ACC112 (cell line): ENCODE data around the gene RTN4RL2.

Experiments used
- H2AFZ ChIP-seq: fragments of 200-600 bp; sonication (generic); one replicate; pipeline ENCODE4 v1.6.0; 2017; ENCODE audit warnings: antibody characterized with exemption, low read length; ENCODE audit not compliant: unreplicated experiment
- H3K27ac ChIP-seq: fragments of 200-600 bp; sonication (generic); 2 replicates; pipeline ENCODE4 v1.5.1; 2014; ENCODE audit warnings: low read depth, mild to moderate bottlenecking, antibody characterized with exemption, low read length, moderate library complexity
- H3K27me3 ChIP-seq: fragments of 200-600 bp; sonication (generic); 2 replicates; pipeline ENCODE4 v1.6.1; 2014; ENCODE audit warnings: mild to moderate bottlenecking, antibody characterized with exemption, low read length, moderate library complexity, mixed read lengths; ENCODE audit not compliant: insufficient read depth
- H3K36me3 ChIP-seq: fragments of 200-600 bp; sonication (generic); 2 replicates; pipeline ENCODE4 v1.6.1; 2016; ENCODE audit warnings: mild to moderate bottlenecking, antibody characterized with exemption, low read length, moderate library complexity, mixed read lengths; ENCODE audit not compliant: insufficient read depth
- H3K4me1 ChIP-seq: fragments of 200-600 bp; sonication (generic); one replicate; pipeline ENCODE4 v1.6.1; 2016; ENCODE audit warnings: low read length, mixed read lengths; ENCODE audit not compliant: insufficient read depth, unreplicated experiment, control insufficient read depth
- H3K4me3 ChIP-seq: fragments of 200-600 bp; sonication (generic); 2 replicates; pipeline ENCODE4 v1.5.1; 2014; ENCODE audit warnings: mild to moderate bottlenecking, low read depth, low read length
- H3K79me2 ChIP-seq: fragments of 200-600 bp; sonication (generic); one replicate; pipeline ENCODE4 v1.6.0; 2016; ENCODE audit warnings: low read length; ENCODE audit not compliant: control insufficient read depth, unreplicated experiment, insufficient read depth

The RTN4RL2 gene

DNA sequence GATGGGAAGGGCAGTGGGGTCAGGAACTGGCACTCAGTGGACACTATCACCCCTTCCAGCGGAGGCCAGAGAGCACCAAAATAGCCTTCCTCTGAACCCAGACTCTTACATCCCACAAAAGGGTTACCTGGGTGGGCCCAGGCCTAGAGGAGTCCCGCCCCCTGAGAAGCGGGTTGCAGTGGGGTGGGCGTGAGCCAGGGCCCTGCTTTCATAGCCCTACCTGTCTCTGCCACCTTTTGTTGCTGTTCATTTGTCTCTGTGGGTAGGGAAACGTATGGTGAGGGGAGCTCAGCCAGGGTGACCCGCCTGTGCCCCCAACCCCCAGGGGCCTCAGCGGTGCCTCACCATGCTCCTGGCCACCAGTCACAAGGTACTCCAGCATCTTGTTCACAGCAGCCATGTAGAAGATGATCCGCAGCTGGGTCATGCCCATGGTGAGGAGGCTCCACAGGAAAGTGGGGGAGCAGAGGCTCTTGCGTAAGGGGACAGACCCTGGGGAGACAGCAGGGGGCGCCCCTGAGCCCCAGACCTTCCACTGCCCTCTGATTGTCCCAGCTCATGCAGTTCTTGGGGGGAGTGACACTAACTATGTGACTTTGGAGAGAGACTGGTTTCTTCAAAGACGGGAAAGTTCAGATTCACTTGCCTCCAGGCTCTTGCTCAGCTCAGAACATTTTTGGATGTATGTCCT, 31.2 kb downstream of the RTN4RL2 start:
- Histone ChIP-seq H2AFZ (no peak overlapping the region), H3K79me2 (no peaks in the 10 kb centered on the region), H3K36me3 (no peaks in the 10 kb centered on the region), H3K4me3 (no peak overlapping the region), H3K27ac (no peak overlapping the region), H3K4me1 (no peaks in the 10 kb centered on the region), H3K27me3 (no peaks in the 10 kb centered on the region)

DNA sequence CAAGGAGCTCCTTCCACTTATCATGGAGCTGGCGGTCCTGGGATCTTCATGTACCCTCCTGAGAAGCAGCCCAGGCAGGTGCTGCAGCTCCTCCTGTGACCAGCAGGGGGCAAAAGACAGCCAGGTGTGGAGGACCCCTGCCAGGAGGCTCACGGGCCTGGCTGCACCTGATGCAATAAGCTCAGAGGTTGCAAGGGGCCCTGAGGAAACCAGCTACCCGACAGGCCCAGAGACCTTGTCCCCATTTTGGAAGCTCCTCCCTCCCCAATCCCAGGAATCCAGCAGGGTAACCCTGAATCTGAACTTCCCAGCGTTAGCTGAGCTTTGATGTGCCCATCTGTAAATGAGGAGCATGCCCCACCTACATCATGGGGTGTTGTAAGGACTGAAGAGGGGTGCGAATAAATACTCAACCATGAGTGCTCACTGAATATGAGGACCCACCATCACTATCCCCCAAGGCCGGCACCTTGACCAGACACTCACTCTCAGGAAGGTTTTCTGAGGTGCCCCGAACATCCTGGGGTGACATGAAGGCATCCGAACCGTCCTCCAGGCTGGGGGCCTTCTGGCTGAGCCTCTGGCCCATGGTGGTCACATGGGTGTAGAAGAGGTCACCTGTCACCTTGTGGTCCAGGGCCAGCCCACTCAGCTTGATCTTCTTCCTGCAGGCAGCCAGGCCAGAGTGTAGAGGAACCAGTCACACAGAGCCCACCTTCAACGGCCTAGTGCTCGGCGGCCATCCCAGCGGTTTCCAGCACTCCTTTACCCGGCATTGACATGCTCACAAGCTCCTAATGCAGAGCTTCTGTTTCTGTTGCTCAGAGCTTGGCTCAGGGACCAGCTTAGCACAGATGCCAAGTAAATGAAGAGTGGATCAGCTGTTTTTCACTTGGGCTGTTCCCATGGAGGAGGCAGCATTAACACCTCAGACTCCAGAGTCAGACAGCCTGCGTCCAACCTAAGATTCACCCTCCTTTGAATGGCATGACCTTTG, 33.5 kb downstream of the RTN4RL2 start:
- Histone ChIP-seq H3K79me2 (no peaks in the 10 kb centered on the region), H3K27me3 (no peaks in the 10 kb centered on the region), H3K36me3 (no peaks in the 10 kb centered on the region), H3K4me3 (no peak overlapping the region), H2AFZ (no peak overlapping the region), H3K4me1 (no peaks in the 10 kb centered on the region), H3K27ac (no peak overlapping the region)

DNA sequence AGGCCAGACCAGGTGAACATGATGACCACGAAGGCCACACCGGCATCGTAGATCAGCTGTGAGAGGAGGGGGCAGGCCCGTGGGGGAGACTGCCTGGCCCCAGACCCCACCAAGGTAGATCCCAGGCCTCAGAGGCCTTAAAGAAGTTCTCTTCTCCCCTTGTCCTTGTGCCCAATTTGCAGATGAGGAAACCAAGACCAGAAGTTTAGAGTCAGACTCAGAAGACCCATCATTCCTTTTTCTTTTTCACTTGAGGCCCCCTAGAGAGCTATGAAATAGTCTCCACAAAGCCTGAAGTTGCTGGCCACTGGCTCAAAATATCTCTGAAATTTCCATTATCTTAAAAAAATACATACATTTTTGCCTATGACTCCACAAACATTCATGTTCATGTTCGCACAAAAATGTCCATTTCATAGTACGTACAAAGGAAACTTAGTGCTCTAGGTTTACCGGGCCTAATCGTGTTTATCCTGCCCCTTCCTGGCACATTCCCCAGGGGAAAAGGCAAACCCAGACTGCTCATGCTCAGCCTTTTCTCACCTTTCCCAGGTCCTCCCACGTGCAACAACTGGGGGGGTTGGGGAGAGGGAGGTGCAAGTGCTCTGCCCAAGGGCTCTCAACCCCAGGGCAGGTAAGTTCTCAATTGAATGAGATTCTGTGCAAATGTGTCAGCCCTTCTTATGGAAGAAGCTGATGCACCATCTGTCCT, 35.9 kb downstream of the RTN4RL2 start:
- Histone ChIP-seq H3K36me3 (no peaks in the 10 kb centered on the region), H3K79me2 (no peaks in the 10 kb centered on the region), H3K27me3 (no peaks in the 10 kb centered on the region), H3K27ac (no peak overlapping the region), H2AFZ (no peak overlapping the region), H3K4me1 (peaks cover 7% of the 10 kb centered on the region), H3K4me3 (no peak overlapping the region)

DNA sequence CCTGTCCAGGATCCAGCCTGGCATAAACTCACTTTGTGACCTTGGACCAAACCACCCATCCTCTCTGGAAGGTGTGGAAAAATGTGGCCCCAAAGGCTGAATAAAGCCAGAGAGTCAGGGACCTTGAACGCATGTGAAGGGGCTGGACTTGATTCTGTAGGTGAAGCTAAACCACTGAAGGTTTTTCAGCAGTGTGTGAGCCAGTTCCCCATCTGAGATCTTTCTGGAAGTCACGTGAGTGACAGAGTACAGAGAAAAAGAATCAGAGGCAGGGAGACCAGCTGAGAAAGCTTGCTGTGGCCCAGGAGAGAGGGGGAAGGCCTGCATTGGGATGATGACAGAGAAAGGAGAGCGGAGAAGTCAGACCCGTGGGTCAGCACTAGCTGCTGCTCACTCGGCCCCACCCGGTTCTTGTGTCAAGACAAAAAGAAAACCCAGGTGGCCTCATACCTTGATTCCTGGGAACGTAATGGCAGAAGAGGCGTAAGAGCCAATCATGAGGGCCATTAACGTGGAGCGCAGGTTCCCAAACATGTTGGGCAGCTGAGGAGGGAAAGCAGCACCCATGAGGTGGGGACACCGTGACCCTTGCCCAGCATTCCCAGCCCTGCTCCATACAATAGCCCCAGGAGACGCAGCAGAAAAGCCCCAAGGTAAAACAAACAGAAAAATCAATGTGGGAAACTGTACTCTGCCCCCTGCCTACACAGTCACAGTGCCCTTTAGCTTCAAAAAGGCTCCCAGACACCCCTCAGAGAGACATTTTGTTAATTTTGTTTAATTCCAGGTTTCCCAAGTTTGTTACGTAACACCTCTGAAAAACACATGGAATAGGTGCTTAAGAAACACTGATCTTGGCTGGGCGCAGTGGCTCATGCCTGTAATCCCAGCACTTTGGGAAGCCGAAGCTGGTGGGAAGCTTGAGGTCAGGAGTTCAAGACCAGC, 37.2 kb downstream of the RTN4RL2 start:
- Histone ChIP-seq H3K4me1 (peaks cover 7% of the 10 kb centered on the region), H2AFZ (no peak overlapping the region), H3K27me3 (no peaks in the 10 kb centered on the region), H3K27ac (no peak overlapping the region), H3K36me3 (no peaks in the 10 kb centered on the region), H3K79me2 (no peaks in the 10 kb centered on the region), H3K4me3 (no peak overlapping the region)

DNA sequence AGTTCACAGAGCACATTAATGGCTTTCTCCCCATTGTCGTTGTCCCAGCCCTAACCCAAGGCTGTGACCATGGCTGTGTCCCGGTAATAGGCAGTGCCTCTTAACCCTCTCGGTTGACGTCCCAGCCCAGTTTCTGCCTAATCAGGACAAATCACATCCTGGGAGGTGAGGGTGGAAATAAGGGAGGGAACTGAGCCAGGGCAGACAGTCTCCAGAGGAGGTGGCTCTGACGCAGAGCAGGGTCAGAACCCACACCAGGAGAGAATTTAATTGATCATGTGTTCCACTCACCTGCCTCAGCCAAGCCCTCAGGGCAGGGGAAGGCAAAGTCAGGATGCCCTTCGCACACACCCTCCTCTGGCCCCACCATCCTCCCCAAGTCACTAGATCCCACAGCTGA, 38.2 kb downstream of the RTN4RL2 start:
- Histone ChIP-seq H2AFZ (no peak overlapping the region), H3K4me1 (peaks cover 7% of the 10 kb centered on the region), H3K27ac (no peak overlapping the region), H3K79me2 (no peaks in the 10 kb centered on the region), H3K36me3 (no peaks in the 10 kb centered on the region), H3K27me3 (no peaks in the 10 kb centered on the region), H3K4me3 (no peak overlapping the region)

DNA sequence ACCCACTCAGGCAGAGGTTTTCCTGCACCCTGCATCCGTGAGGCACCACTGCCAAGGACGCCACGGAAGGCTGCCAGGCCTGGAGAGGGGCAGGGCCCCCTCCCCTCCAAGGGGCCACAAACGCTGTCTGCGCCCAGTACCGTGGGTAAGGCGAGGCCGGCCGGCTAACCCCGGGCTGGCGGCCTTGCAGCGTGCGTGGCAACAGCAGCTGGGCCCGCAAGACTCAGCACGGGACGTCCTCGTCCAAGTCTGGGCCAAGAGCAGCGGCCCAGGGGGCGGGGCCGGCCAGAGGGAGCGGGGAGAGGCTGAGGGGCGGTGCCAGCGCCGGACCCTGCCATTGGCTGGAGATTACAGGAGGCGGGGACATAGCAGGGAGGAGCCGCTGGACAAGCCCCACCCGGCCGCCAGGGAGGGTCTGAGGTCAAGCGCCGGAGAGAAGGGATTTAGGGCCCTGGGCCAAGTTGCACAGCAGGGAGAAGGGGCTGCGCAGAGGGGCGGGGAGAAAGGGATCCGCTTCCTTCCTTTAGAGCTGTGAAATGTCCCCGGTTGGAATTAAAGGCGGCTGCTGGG, 39.2 kb downstream of the RTN4RL2 start:
- Histone ChIP-seq H3K79me2 (no peaks in the 10 kb centered on the region), H3K27me3 (no peaks in the 10 kb centered on the region), H3K36me3 (no peaks in the 10 kb centered on the region), H3K4me3 (peak overlapping the region; percentile 67), H3K4me1 (peaks cover 7% of the 10 kb centered on the region), H2AFZ (peak overlapping the region; percentile 78), H3K27ac (no peak overlapping the region)

DNA sequence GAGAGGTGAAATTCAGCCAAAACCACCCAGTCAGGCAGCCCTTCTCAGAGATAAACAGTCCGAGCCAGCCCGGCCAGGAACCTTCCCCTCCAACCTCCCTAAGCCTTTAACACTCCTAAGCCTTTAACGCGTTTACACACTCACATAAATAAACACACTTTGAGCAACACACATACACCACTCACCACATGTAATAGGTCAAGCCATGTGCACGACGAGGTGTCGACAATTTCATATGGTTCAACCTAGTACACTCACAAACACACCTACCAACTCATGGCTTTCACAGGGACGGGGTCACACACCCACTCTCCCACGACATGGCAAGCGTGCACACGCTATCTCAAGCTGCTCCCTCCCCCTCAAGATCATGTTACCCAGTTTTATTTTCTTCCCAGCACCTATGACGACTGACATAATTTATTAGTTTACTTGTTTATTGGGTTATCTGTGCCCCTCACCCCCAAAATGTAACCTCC, 39.7 kb downstream of the RTN4RL2 start:
- H3K27me3 ChIP-seq = no peaks in the 10 kb centered on the region
- no peaks in the 10 kb centered on the region for H3K36me3 ChIP-seq
- peaks cover 7% of the 10 kb centered on the region for H3K4me1 ChIP-seq
- no peak overlapping the region for H3K27ac ChIP-seq
- peak overlapping the region; percentile 59 for H3K4me3 ChIP-seq
- peak overlapping the region; percentile 78 for H2AFZ ChIP-seq
- H3K79me2 ChIP-seq = no peaks in the 10 kb centered on the region

DNA sequence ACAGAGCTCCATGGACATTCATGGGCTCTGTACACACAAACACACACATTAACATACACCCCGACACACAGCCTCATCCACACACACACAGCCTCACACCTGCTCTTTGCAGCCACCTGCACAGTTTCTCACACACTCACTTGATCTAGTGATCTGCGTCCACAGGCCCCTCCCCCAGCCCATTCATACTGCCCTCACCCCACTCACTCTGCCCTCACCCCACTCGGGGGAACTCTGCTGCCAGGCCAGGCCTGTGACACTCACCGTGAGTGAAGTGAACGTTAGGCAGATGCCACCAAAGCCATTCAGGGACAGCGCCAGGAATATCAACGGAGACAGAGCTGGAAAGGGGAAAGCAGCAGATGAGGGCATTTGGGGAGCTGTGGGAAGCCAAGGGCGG, 40.2 kb downstream of the RTN4RL2 start:
- peaks cover 7% of the 10 kb centered on the region for H3K4me1 ChIP-seq
- H3K79me2 ChIP-seq = no peaks in the 10 kb centered on the region
- no peaks in the 10 kb centered on the region for H3K27me3 ChIP-seq
- no peak overlapping the region for H2AFZ ChIP-seq
- H3K27ac ChIP-seq = no peak overlapping the region
- no peak overlapping the region for H3K4me3 ChIP-seq
- H3K36me3 ChIP-seq = no peaks in the 10 kb centered on the region

DNA sequence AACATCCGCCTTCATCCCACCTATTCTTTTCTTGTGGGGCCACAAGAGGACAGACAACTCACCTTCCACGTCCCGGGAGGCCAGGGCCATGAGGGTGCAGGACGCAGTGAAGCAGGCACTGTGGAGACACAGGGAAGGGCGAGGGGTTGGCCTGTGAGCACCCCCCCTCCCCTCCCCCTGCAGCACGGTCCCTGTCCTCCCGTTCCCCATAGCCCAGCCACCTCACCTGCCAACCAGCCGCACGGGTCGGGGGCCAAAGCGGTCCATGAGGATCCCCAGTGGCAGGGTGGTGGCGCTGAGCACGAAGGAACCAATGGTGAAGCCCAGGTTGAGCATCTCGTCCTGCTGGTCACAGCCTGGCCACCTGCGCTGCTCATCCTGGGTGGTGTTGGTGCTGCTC, 40.6 kb downstream of the RTN4RL2 start:
- no peaks in the 10 kb centered on the region for H3K79me2 ChIP-seq
- H2AFZ ChIP-seq = no peak overlapping the region
- H3K27me3 ChIP-seq = no peaks in the 10 kb centered on the region
- H3K4me3 ChIP-seq = no peak overlapping the region
- H3K27ac ChIP-seq = no peak overlapping the region
- H3K36me3 ChIP-seq = no peaks in the 10 kb centered on the region
- peaks cover 7% of the 10 kb centered on the region for H3K4me1 ChIP-seq
